Measurements from ENCODE around the gene CPPED1.

Gene CPPED1

DNA sequence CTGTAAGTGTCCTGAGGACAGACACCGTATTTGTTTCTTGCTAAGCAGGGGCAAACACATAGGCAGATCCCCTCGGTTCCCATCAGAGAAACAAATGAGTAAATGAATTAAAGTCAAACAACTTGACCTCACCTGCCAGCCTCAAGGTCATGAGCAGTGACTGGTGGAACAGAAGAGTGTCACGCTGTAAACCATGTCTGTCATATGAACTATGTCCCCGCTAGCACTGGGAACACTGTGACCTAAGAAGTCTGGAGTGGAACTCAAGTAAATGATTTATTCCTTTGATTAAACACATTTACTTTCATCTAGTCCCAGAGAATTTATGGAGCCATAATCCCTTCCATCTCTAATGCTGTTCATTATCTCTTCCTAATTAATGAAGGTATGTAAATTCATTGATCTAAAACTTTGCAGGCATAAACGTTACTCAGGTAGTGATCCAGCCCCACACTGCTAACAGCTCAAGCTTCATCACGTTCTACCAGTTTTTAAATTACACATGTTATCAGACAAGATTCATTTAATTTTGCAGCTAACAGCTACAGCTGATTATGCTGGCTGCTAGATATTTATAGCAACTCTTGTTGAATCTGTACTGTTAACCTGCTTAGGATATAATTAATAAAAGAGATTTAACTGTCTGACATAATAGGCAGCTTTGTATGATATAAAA lies 38.7 kb downstream of the CPPED1 start:
- no peak for DNase-seq

DNA sequence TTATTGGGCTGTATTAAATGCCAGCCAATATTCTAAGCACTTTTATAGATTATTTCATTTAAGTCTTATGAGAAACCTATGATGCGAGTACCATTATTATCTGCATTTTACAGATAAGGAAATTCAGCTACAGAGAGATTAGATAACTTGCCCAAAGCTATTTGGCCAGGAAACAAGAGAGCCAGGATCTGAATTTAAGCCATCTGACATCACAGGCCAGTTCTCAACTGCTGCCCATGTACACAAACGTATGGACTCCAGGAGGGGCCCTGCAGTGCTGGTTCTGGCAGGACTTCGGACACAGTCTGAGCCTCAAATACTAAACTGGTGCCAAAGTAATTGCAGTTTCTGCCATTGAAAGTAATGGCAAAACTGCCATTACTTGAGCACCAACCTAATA lies 40.2 kb downstream of the CPPED1 start:
- no peak for DNase-seq

DNA sequence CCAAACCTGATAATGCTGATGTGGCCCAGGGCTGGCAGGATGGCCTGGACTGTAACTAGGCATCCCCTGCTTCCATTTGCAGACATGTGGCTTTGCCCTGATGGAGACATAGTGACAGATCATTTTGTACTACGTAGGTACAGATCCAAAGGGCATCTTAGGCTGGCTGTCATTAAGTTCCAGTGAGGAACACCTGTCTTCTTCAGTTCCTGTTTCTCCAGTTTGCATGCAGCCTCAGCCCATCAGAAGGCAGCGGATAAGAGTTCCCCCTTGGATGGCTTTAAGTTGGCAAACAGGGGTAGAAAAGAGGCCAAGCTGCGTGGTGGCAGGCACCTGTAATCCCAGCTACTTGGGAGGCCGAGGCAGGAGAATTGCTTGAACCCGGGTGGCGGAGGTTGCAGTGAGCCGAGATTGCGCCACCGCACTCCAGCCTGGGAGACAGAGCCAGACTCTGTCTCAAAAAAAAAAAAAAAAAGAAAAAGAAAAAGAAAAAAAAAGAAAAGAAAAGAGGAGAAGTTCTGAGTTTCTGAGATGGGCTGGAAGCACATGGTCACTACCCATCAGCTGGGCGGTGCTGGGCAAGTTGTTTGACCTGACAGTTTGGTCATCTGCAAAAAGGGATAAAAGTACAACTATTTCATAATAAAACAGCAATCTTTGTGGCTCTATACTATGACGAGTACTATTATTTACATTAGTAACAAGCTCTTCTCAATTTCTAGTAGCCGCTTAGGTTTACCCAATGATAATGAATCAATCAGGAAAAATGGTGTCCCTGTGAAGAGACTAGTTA lies 42.7 kb downstream of the CPPED1 start:
- no peak for DNase-seq

DNA sequence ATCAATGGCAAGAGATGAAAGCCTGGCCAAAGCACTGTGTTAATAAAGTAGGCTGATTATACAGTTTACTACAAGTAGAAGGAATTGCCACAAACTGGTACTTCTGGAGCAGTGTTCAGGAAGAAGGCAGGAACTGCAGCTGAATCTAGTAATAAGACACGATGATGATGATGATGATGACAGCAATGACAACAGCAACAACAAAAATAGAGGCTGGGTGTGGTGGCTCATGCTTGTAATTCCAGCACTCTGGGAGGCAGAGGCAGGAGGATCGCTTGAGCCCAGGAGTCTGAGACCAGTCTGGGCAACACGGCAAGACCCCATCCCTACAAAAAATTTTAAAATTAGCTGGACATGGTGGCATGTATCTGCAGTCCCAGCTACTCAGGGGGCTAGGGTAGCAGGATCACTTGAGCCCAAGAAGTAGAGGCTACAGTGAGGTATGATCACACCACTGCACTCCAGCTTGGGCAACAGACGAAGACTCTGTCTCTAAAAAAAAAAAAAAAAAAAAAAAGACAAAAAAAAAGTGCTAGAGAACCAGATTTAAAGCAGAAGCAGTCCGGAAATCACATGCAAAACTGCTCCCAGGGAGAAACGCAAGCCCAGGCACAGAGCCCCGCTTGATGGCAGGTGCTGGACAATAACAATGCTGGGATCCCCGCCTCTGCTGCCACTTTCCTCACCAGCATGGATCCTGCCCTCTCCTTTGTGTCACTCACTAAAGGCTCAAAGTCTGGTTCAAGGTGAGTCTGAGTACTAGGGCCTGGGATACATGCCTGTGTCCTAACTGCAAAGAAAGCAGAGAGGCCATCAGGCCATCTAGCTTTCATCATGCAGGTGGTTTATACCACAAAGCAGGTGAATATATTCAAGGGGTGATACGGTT lies 44.8 kb downstream of the CPPED1 start:
- DNase-seq = no peak

DNA sequence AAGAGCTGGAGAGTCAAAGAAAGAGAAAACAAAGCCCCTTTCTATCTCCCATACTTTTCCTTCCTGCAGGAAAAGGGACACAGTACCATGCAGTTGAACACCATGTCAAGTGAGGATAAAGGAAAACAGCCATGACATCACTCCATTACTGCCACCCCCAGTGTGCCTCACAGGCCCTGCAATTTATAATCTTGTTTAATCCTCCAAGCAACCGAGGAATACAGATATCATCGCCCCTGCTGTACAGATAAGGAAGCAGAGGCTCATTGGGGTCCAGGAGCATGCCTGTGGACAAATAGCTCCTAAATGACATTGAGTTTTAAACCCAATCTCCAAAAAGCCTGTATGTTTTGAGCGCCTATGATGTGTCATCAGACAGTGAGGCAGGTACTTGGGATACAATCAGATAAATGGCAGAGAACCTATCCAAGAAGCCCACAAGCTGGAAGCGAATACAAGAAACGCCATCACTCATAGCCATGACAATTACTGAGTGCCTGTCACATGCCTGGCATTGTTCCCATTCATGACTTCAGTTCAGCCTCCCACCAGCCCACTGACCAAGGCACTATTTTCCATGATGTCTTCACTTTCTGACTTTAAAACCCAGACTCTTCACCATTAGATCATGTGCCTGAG lies 45.5 kb downstream of the CPPED1 start:
- DNase-seq = no peak

DNA sequence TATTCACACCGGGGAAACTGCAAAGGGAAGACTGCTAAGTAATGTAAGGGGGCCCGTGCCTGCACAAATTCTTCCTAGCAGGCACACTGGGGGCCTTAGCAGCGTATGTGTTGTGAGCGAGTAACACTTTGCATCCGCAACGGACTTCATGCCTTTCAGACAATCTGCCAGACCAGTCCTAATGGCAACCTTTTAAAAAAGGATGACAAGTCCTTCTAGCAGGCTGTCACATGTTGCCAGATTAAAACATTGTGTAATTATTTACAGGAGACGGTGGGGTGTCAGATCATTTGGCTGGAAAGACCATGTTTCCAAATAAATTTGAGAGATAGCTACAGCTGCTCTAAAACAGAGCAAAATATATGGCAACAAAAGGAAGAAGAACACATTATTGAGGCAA lies 46.1 kb downstream of the CPPED1 start:
- DNase-seq = no peak

DNA sequence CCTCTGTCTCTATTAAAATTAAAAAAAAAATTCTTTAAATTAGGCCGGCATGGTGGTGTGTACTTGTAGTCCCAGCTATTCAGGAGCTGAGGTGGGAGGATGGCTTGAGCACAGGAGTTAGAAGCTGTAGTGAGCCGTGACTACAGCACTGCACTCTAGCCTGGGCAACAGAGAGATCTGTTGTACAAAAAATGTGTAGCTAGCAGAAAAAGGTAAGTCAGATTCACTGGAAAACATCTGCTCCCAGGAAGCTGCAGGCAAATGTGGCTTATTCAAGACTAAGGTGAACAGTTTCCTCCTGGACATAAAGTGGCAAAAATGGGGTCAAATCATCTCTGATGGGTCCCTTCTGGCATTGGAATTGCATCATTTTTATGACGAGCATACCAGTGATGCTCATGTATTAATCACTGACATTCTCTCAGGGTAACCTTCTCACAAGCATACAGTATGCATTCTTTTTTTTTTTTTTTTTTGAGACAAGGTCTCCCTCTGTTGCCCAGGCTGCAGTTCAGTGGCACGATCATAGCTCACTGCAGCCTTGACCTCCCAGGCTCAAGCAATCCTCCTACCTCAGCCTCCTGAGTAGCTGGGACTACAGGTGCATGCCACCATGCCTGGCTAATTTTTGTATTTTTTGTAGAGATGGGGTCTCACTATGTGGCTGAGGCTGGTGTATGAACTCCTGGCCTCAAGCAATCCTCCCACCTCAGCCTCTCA lies 48.7 kb downstream of the CPPED1 start:
- DNase-seq = no peak

DNA sequence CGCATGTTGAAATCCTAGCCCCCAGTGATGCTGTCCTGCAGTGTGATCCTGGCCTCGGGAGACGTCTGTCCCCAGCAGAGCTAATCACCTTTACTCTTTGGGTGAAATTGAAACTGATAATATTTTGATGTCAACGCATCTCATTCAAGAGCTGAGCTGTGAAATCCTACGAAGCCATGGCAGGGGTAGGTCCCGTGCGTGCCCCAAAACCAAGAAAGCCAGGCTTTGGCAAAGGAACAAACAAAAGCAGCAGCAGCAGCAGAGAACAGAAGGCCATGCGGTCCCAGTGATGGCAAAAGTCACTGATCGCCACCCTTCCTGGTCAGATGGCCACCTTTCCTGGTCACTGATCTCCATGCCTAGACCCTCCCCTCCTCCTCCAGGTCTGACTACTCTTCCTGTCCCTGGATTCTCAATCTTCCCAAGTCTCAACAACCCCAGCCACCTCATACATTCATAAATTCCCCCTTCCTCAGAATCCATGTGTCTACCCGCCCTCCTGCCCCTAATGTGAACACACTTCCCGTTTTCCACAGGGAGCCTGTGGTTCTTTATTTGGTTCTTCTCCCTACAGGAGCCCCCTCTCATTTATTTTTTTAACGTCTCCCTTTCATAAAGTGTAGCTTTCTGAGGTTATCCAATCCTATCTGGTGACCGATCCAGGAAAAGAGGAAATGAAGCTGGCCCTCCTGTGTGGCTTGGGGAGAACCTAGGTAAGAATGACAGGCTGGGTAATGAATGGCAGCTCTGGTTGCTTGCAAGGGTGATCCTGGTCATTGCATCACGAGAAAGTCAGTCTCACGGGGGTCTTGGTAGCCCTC lies 50.3 kb downstream of the CPPED1 start:
- no peak for DNase-seq

DNA sequence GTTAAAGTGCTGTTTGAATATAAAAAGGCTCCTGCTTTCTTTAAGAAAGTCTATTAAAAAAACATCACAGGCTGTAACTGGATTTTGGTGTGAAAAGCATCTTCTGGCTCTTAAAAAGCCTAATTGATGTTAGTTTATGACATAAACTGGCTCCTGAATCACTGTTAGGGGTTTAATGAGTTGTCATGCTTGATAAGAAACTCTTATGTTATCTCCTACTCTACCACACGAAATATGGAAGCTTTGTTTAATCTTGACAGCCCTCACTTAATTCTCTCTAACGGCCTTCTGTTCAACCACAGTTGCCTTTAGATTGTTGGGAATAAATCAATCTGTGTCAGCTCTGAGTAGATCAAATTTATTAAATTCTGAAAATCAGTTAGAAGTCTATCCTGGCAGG lies 51.5 kb downstream of the CPPED1 start:
- DNase-seq = peak in 1 of 2 experiments; percentile 1

DNA sequence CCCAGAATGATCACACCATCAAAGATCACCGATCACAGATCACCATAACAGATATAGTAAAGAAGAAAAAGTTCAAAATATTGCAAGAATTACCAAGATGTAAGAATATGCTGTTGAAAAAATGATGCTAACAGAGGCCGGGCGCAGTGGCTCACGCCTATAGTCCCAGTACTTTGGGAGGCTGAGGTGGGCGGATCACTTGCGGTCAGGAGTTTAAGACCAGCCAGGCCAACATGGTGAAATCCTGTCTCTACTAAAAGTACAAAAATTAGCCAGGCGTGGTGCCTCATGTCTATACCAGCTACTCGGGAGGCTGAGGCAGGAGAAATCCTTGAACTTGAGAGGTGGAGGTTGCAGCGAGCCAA lies 53.2 kb downstream of the CPPED1 start:
- DNase-seq = no peak

DNA sequence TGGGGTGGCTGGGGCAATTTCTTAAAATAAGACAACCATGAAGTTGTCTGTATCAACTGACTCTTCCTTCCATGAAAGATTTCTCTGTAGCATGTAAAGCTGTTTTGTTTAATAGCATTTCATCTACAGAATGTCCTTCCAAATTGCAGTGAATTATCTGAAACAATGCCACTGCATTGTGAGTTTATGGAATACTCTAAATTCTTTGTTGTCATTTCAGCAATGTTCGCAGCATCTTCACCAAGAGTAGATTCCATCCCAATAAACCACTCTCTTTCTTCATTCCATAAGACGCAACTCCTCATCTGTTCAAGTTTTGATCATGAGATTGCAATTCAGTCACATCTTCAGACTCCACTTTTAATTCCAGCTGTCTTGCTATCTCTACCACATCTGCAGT lies 54.6 kb downstream of the CPPED1 start:
- no peak for DNase-seq

DNA sequence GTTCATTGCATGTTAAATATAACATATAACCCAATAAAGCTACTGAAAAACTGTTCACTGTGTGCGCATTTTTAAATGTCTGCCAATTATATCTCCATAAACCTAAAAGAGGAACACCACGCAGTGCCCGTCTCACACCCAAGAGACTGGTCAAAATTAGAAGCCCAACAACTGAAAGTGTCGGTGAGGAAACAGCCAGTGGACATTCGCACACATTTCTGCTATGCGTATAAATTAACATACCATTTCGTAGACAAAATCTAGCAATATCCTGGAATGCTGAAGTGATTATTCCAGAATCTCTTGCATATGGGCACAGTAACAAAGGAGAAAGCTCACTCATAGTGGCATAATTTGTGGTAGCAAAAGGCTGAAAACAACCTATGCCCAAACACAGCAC lies 55.9 kb downstream of the CPPED1 start:
- DNase-seq = no peak

DNA sequence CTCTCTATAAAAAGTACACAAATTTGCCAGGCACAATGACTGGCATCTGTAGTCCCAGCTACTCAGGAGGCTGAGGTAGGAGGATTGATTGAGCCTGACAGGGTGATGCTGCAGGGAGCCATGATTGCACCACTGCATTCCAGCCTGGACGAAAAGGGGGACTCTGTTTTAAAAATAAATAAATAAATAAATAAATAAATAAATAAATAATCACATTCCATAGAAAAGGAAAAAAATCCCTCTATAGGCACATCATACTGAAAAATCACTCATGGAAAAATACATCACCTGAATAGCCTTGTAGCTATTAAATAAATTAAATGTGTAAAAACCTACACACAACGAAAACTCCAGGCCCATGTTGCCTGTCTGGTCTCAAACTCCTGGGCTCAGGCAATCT lies 56.4 kb downstream of the CPPED1 start:
- no peak for DNase-seq

DNA sequence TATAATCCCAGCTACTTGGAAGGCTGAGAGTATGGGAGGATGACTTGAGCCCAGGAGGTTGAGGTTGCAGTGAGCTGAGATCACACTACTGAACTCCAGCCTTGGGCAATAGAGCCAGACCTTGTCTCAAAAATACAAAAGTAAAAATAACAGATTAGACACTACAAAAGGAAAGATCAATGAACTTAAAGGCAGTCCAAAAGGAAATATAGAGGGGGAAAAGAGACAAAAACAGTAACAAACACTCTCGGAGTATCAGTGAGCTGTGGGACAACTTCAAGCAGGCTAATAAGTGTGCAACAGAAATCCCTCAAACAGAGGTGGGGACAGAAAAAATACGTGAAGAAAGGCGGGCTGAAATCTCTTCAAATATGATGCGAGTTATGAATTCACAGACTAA lies 58.8 kb downstream of the CPPED1 start:
- DNase-seq = no peak

DNA sequence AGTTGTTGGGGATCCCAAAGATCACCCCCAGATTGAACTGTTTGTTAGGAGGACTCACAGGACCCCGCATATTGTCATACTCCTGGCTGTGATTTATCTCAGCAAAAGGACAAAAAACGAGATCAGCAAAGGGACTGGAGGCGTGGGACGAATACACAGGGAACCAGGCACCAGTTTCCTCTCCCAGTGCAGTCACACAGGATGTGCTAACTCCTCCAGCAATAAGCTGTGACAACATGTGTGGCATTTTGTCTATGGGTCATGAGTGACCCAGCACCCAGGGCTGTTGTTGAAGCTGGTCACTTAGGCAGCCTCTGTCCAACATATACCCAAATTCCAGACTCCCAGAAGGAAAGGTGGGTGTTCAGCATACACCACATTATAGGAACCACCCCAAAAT lies 60.9 kb downstream of the CPPED1 start:
- DNase-seq = no peak

DNA sequence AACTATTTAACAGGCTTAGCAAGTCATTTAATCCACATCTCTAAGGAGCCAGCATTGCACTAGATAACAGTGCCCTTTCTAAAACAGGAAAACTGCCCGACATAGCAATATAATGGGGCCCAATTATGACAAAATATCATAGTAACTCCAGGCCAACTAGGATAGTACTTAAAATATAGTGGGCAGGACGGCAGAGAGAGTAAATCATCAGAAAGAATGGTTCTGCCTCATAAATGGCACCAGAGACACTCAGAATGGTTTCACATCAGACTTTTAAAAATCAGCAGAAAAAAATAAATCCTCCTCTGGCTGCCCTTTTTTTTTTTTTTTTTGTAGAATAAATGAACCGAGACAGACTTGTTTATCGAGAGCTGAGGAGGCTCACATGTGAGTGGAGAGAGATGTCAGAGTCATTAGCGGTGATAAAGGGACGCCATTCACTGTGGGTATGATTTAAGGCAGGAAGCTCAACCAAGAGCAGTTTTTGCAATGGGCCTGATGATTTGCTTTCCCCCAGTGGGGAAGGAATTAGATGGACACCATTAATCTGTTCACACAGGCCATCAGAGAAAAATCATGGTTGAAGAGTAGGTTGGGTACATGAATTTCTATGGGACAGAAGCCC lies 62.6 kb downstream of the CPPED1 start:
- no peak for DNase-seq

DNA sequence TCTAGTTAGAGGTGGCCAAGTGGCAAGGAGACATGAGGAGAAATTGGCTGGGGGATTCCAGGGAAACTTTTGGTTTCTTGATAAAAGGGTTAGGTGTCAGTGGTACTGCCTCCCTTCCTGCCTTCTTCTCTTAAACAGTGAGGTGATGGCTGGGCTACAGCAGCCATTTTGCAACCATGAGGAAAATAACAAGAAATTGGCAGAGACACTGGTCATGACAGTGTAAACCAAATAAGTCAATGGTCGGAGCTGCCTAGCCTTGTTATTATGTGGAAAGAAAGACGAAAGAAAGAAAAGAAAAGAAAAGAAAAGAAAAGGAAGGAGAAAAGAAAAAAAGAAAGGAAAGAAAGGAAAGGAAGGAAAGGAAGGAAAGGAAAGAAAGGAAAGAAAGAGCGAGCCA lies 63.9 kb downstream of the CPPED1 start:
- no peak for DNase-seq

DNA sequence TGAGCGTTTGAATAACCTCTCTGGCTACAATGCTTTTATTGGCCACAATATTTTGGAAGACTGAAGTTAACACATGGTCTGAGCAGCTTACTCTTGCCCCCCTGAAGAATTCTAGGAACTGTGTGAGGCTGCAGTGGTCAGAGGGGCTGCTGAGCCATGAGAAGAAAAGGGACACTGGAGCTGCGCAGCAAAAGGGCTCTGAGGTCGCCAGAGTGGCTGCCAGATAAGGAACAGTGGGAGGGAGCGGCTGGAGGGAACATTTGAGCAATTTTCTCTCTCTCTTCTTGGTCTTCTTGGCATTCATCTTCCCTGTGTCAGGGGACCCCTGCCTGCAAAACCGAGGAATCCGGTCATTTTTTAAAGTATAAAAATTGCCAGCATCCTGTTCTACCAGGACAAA lies 66.1 kb downstream of the CPPED1 start:
- DNase-seq = no peak

DNA sequence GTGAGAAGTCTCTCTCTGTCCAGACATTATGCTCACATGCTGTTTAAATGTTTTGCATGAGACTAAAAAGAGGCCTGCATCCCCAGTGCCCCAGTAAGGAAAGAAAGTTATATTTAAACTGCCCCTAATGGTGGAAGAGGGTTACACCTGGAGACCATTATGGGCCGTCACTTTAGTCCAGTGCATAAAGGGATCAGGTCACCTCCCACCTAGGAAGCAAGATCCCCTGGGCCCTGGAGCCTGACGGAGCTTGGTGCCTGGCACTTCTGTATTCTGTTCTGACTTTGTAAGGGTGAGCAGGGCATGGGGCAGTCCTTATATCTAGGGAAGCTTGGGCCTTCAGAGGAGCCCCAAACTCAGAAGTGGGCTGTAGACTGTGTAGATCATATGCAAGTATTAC lies 67.9 kb downstream of the CPPED1 start:
- DNase-seq = no peak

DNA sequence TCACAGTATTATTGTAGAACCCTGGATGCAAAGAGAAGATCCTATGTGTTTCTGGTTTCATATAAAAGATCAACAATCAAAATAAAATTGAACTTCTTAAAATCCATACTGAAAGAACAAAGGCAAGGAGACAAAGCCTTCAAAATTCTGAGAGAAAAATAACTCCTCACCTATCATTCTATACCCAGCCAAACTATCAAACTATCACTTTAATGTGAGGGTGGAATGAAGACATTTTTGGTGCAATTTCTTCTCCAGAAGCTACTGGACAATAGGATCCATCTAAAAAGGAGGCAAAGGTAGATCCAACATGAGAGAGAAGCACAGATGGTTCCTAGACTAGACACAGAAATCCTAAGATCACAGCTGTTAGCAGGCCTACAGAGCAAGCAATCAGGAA lies 71.1 kb downstream of the CPPED1 start:
- no peak for DNase-seq

DNA sequence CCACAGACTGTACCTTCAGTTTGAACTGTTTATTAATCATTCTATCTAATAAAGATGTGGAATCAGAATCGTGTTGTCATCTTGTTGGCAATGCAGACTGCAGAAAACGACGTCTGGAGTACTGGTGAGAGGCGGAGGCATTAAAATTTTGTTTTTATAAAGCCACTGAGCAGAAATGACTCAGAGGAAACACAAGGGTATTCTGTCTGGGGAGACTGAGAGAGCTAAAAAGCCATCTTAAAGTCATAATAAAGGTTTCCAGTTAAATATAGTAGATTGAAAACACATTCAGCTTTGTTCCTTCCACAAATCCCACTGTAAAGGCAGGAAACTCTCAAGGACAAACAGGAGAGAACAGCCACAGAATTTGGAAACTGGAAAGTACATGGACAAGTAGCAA lies 74.2 kb downstream of the CPPED1 start:
- no peak for DNase-seq

All from Kasumi-1 (cell line).